SK-N-MC (cell line): ENCODE measurements around the gene IL17RA.

Experiments
- EZH2 ChIP-seq: fragments of 200-600 bp; sonication (generic); IDR thresholded peaks from one replicate; pipeline ENCODE4 v1.6.1; 2017; ENCODE audit warnings: antibody characterized with exemption
- POLR2AphosphoS5 ChIP-seq: IDR thresholded peaks from 2 replicates; pipeline ENCODE4 v1.6.1; 2012; ENCODE audit warnings: mild to moderate bottlenecking, low read depth, low read length, borderline replicate concordance

DNA sequence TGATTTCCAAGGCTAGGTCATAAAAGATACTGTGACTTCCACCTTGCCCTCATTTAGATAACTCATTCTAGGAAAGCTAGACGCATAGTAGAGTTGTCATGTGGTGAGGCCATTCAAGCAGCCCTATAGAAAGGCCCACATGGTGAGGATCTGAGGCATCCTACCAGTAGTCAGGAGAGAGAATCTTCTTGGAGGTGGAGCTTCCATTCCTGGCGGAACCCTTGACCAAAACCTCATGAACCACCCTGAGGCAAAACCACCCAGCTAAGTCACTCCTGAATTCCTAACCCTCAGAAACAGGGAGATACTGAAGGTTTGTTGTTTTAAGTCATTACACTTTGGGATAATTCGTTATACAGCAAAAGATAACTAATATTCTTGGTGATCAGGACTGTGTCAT lies 77.2 kb downstream of the IL17RA start:
- TF ChIP-seq EZH2 (no peak), POLR2AphosphoS5 (no peak)
